Sigmoid colon (tissue), 7 donors: ENCODE results near the gene STXBP2. TPM values are rescaled to one million over a fixed set of nuclear protein-coding genes. Genes with fewer than 3 reads are reported as not detected.

Experiments
- DNase-seq: peaks from one replicate; pipeline ENCODE4 v3.0.0-alpha.2; 2019
- H3K27ac ChIP-seq, 4 donors: fragments of 200-600 bp; sonication (generic); one replicate each; pipeline ENCODE4 v1.5.1; 2016 to 2019; ENCODE audit warnings: mild to moderate bottlenecking in 1 of 4
- H3K27me3 ChIP-seq, 3 donors: fragments of 200-600 bp; sonication (generic); one replicate each; pipeline ENCODE4 v1.5.1; 2019; ENCODE audit warnings: mild to moderate bottlenecking in 1 of 3
- H3K36me3 ChIP-seq, 4 donors: fragments of 200-600 bp; sonication (generic); one replicate each; pipeline ENCODE4 v1.5.1; 2016 to 2019
- H3K4me1 ChIP-seq, 4 donors: fragments of 200-600 bp; sonication (generic); one replicate each; pipeline ENCODE4 v1.5.1; 2017 to 2019
- H3K4me3 ChIP-seq, 4 donors: fragments of 200-600 bp; sonication (generic); one replicate each; pipeline ENCODE4 v1.5.1; 2017 to 2019; ENCODE audit warnings: mild to moderate bottlenecking in 2 of 4, moderate library complexity in 1 of 4
- H3K9me3 ChIP-seq, 4 donors: fragments of 200-600 bp in 3 of 4; sonication (generic) in 3 of 4; one replicate each; pipeline versions ENCODE4 v1.5.1 to v1.6.1; 2013 to 2019
- CTCF ChIP-seq, 4 experiments: fragments of 450-650 bp in 3 of 4; fragments of 200-600 bp in 1 of 4; IDR thresholded peaks; one replicate each; pipeline ENCODE4 v1.5.1; 2016 to 2019; ENCODE audit warnings: antibody characterized with exemption in 4 of 4, mild to moderate bottlenecking in 3 of 4, moderate library complexity in 2 of 4
- EP300 ChIP-seq, 4 donors: sonication (generic); formaldehyde crosslinking; IDR thresholded peaks; one replicate each; pipeline ENCODE4 v1.6.1; 2017; ENCODE audit warnings: antibody characterized with exemption in 4 of 4
- POLR2A ChIP-seq, 2 donors: fragments of 450-650 bp; IDR thresholded peaks; one replicate each; pipeline ENCODE4 v1.6.1; 2016; ENCODE audit warnings: antibody characterized with exemption in 2 of 2, mild to moderate bottlenecking in 2 of 2, moderate library complexity in 2 of 2
- POLR2AphosphoS5 ChIP-seq, 4 donors: sonication (generic); formaldehyde crosslinking; IDR thresholded peaks; one replicate each; pipeline ENCODE4 v1.6.1; 2017; ENCODE audit warnings: antibody characterized with exemption in 4 of 4
- WGBS, 2 donors: extraction: QIAGEN DNeasy Blood & Tissue Kit; methylation state at CpG; one replicate each; pipeline ENCODE4 v1.1.7; 2013; 5-methylcytosine and 5-hydroxymethylcytosine counted together
- intact Hi-C: fragments of 100-400 bp; cut with DNase I; formaldehyde crosslinking; loops from one replicate; pipeline ENCODE4 v1.15.1; 2023
- polyA plus RNA-seq, 3 donors: library from polyadenylated mRNA; stranded (reverse); fragments of 200-250 nt; gene quantifications; one replicate each; pipeline ENCODE4 v1.2.3, GENCODE V29; 2013
- total RNA-seq, 4 donors: library from RNA; depleted of rRNA; stranded (reverse); fragments of >200 nt; gene quantifications; one replicate each; pipeline ENCODE4 v1.1.0, GENCODE V29; 2016
- donor health status: healthy with polysubstance abuse.
- donor health status: Bipolar disorder and iron deficiency.
- donor health status: healthy.

STXBP2 gene
- total and polyA plus RNA-seq, 7 donors: 5.9 to 163 (median 9.3) TPM

DNA sequence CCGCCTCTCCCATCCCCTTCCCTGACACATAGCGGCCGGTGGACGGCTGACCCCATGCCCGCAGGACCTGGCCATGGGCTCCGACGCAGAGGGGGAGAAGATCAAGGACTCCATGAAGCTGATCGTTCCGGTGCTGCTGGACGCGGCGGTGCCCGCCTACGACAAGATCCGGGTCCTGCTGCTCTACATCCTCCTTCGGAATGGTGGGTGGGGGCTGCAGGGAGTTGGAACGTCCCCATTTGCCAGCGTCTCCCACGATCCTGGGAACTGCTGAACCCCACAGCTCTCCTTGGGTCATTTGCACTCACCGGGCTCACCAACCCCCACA lies 7.6 kb downstream of the STXBP2 start:
- no peak overlapping the region for H3K27ac ChIP-seq
- no peak overlapping the region for H3K4me3 ChIP-seq
- H3K36me3 ChIP-seq: no peaks in the 10 kb centered on the region
- no peak for TF ChIP-seq CTCF (IDR thresholded peaks at IDR 0.05)
- no peak for TF ChIP-seq EP300 (IDR thresholded peaks at IDR 0.05)
- TF ChIP-seq POLR2A (IDR thresholded peaks at IDR 0.05): no peak
- TF ChIP-seq POLR2AphosphoS5 (IDR thresholded peaks at IDR 0.05): no peak
- no peaks in the 10 kb centered on the region for H3K9me3 ChIP-seq
- whole genome bisulfite sequencing, 2 donors: 95 to 96% methylated on average over 20 of the region's 20 CpGs
- intact Hi-C loops: no loop called here
- peaks cover 0 to 37% (median 21%) of the 10 kb centered on the region in 3 donors for H3K27me3 ChIP-seq
- DNase-seq: no peak
- no peaks in the 10 kb centered on the region for H3K4me1 ChIP-seq

GRCh38 chr19:7645163-7645562 lies 8.3 kb downstream of the STXBP2 start:
- intact Hi-C loops: no loop called here
- DNase-seq: no peak
- H3K9me3 ChIP-seq: no peaks in the 10 kb centered on the region
- H3K27me3 ChIP-seq: peaks cover 0 to 39% (median 19%) of the 10 kb centered on the region in 3 donors
- H3K36me3 ChIP-seq: no peaks in the 10 kb centered on the region
- no peak overlapping the region for H3K4me3 ChIP-seq
- H3K4me1 ChIP-seq: no peaks in the 10 kb centered on the region
- H3K27ac ChIP-seq: no peak overlapping the region
- 91 to 93% methylated on average over 14 of the region's 14 CpGs for WGBS, 2 donors
- TF ChIP-seq POLR2A (IDR thresholded peaks at IDR 0.05) (no peak), CTCF (IDR thresholded peaks at IDR 0.05) (no peak), EP300 (IDR thresholded peaks at IDR 0.05) (no peak)

DNA sequence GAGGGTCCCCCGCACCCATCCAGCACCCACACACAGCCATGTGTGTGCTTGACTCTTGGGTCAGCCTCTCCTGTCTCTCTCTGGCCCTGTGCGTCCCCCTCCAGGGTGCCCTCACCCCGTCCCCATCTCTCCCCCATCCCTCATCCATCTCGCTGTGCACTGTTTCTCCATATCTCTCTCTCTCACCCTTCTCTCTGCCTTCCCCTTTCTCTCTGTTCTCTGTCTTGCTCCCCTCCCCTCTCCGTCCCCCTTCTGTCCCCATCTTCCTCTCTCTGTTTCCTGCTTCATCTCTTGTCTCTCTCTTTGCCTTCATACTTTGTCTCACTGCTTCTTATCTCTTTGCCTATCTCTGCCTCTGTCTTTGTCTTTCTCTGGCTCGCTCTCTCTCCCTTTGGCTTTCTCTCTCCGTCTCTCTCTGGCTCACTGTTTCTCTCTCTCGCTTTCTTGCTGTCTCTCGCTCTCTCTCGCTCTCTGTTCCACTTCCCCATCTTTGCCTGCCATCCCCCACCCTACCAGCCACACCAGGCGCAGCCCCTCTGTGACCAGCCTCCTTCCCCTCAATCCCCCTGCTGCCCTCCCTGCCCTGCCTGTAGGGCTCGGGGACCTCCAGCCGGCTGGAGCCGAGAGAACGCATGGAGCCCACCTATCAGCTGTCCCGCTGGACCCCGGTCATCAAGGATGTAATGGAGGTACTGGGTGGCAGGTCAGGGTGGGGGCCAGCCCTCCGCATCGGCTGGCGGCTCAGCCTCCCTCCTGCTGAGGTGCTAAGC lies 8.9 kb downstream of the STXBP2 start:
- intact Hi-C loops: no loop called here
- 83 to 88% methylated on average over 20 of the region's 20 CpGs for WGBS, 2 donors

GRCh38 chr19:7646426-7646700 lies 9.5 kb downstream of the STXBP2 start:
- Histone ChIP-seq H3K4me3 (no peak overlapping the region), H3K4me1 (no peaks in the 10 kb centered on the region), H3K9me3 (no peaks in the 10 kb centered on the region), H3K36me3 (no peaks in the 10 kb centered on the region), H3K27ac (no peak overlapping the region), H3K27me3 (peaks cover 0 to 46% (median 19%) of the 10 kb centered on the region in 3 donors)
- DNase-seq: no peak
- WGBS, 2 donors: 91 to 92% methylated on average over 8 of the region's 8 CpGs
- intact Hi-C loops: no loop called here
- TF ChIP-seq POLR2AphosphoS5 (IDR thresholded peaks at IDR 0.05): no peak
- no peak for TF ChIP-seq EP300 (IDR thresholded peaks at IDR 0.05)
- no peak for TF ChIP-seq CTCF (IDR thresholded peaks at IDR 0.05)
- no peak for TF ChIP-seq POLR2A (IDR thresholded peaks at IDR 0.05)

More for the DNA sequence above, 8.9 kb downstream of the STXBP2 start:
- no peak for TF ChIP-seq EP300 (IDR thresholded peaks at IDR 0.05)
- no peak for TF ChIP-seq CTCF (IDR thresholded peaks at IDR 0.05)
- no peak for TF ChIP-seq POLR2AphosphoS5 (IDR thresholded peaks at IDR 0.05)
- TF ChIP-seq POLR2A (IDR thresholded peaks at IDR 0.05): no peak
- no peaks in the 10 kb centered on the region for H3K4me1 ChIP-seq
- no peak overlapping the region for H3K27ac ChIP-seq
- no peaks in the 10 kb centered on the region for H3K36me3 ChIP-seq
- H3K27me3 ChIP-seq: peaks cover 0 to 44% (median 19%) of the 10 kb centered on the region in 3 donors
- no peak for DNase-seq
- no peak overlapping the region for H3K4me3 ChIP-seq
- H3K9me3 ChIP-seq: no peaks in the 10 kb centered on the region

GRCh38 chr19:7647156-7647555 lies 10.2 kb downstream of the STXBP2 start:
- Histone ChIP-seq H3K9me3 (no peaks in the 10 kb centered on the region), H3K4me1 (peaks cover 0 to 4% (median under 1%) of the 10 kb centered on the region in 4 donors), H3K27me3 (peaks cover 0 to 46% (median 19%) of the 10 kb centered on the region in 3 donors), H3K36me3 (no peaks in the 10 kb centered on the region), H3K4me3 (no peak overlapping the region), H3K27ac (no peak overlapping the region)
- intact Hi-C loops: no loop called here
- TF ChIP-seq POLR2A (IDR thresholded peaks at IDR 0.05) (no peak), CTCF (IDR thresholded peaks at IDR 0.05) (no peak), POLR2AphosphoS5 (IDR thresholded peaks at IDR 0.05) (no peak), EP300 (IDR thresholded peaks at IDR 0.05) (no peak)
- 88 to 95% methylated on average over 26 of the region's 26 CpGs for WGBS, 2 donors
- no peak for DNase-seq
